Stimulated activated CD8-positive, alpha-beta memory T cell treated with anti-CD3 and anti-CD28 coated beads, Interleukin-7, amount 100 ng/mL, for 24 hours (primary cell): ENCODE data around the gene GRIK2.

ENCODE experiments used
- DNase-seq: peaks from one replicate; pipeline ENCODE4 v3.0.0-alpha.2; 2020; ENCODE audit warnings: low read depth

Gene GRIK2

GRCh38 chr6:101883505-101883904 is 490.0 kb downstream of the GRIK2 start:
- no peak for DNase-seq

DNA sequence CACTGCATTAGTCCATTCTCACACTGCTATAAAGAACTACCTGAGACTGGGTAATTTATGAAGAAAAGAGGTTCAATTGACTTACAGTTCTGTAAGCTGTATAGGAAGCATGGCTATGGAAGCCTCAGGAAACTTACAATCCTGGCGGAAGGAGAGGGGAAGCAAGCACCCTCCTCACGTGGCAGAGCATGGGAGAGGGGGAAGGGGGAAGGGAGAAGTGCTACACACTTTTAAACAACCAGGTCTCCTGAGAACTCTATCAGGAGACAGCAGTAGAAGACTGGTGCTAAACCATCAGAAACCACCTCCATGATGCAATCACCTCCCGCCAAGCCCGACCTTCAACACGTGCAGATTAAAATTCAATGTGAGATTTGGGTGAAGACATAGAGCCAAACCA is 494.0 kb downstream of the GRIK2 start:
- no peak for DNase-seq

DNA sequence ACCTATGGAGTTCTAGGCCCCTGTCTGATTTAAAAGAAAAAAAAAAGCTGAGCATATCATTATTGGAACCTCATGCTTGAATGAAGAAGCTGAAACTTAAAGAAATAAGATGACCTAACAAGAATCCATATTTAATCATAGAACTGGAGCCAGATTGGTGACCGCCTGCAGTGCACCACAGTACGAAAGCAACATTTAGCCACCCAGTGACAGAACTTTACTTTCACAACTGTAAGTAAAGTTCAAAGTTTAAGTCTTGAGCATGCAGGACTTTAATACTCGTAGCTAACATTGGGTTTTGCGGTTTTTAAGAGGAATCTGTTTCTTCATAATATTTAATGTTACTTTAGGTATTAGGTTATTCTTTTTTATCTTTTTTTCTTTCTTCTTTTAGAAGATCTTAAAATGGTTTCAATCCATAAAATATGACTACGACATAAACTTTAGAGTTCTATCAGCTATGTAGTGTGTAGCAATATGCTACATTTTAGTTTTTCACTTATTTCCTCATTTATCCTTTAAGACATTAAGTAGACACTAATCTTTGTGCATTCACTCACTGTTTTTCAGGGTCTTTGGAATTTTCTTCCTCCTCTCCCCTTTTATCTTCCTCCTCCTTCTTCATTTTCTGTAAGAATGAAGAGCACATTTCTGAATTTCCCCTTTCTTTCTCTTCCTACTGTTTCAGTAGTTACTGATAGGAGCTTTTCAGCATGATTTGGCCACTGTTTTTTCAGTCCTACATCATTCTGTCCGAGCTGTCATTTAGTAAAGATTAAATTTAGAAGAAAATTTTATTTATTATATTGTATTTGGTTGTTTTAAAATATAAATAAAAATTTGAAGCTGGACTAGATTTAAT is 514.1 kb downstream of the GRIK2 start:
- DNase-seq: no peak

DNA sequence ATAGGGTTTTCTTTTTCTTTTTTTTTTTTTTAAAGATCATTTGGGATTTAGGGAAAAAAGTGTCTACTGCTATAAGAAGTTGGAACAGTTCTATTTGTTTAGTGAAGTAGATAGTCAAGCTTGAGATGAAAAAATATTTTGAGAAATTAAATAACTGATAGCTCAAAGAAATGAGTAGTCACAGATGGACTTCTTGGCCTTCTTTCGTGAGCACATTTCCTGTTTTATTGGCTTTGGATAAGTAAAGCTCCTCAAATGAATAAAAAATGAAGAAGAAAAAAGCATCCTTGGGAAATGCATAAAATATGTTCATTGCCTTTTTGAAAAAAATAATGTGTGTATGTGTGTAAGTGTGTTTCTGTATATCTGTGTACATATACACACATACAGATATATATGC is 515.9 kb downstream of the GRIK2 start:
- no peak for DNase-seq

DNA sequence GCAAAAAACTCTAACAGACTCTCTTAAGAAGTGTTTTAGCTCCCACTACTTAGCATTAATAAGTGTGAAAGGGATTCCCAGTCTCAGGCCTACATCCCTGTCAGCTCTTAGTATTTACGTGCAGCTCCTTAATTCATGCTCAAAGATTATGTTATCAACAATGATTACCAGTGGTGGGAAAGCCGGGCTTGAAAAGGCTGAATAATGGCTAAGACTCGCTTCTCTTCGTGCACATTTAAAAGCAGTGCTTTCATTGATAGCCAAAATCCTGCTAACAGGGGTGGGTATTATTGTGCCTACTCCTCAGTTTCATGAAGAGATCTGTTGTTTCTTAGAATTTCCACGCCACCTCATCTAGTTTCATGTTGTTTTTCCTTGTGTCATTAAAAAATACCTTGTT is 518.8 kb downstream of the GRIK2 start:
- no peak for DNase-seq

DNA sequence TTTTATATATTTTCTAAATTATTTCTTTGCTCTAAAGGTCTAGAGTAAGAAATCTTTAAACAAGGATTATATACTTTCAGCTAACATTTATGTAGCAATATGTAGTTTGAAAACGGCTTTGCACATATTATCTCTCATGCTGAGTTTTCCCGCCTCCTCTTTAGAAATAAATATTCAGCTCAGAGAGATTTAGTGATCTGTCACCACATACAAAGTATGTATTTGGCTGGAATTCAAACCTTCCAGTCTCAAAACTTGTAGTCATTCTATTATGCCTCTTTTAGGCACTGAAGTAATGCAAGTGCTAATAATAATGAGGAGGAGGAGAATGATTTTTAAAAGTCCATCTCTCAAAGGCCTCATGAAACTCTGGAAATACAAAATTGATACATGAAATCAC is 525.0 kb downstream of the GRIK2 start:
- no peak for DNase-seq

GRCh38 chr6:101921829-101922450 is 528.4 kb downstream of the GRIK2 start:
- DNase-seq: no peak

GRCh38 chr6:101926149-101926925 is 532.8 kb downstream of the GRIK2 start:
- no peak for DNase-seq

DNA sequence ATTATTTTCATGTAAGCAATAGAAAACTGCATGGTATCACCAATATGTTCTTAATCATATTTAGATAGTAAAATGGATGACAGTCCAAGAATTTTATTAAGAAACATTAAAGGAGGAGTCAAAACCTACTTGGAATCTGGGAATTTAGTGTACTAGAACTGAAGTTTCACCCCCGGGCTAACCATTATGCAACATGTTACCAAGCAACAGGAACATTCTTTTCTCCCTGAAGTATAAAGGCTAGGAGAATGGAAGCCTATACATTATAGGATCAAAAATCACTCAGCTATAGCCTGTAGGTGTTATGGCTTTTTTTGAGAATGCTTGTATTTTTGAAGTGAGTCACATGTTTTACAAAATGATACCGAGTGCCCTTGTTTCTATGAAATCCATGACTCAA is 538.3 kb downstream of the GRIK2 start:
- no peak for DNase-seq

- no peak for DNase-seq
Measured at GRCh38 chr6:101932704-101933103, 539.2 kb downstream of the GRIK2 start.

DNA sequence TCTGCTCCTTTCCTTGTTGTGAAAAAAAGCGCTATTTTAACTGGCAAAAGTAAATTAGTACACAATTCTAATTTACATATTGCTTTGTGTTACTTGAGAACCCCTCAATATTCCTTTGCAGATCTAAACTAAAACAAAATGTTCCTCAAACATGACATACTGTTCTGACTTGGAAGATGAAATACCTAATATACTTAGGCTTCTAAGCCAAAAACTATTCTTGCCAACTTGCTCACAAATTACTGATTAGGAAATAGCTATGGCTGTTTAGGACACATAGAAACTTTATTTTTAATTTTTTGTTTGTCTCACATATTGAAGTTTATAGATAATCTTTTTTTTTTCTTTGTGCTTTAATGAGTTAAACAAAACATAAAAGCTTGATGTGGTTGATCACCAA is 542.2 kb downstream of the GRIK2 start:
- no peak for DNase-seq

DNA sequence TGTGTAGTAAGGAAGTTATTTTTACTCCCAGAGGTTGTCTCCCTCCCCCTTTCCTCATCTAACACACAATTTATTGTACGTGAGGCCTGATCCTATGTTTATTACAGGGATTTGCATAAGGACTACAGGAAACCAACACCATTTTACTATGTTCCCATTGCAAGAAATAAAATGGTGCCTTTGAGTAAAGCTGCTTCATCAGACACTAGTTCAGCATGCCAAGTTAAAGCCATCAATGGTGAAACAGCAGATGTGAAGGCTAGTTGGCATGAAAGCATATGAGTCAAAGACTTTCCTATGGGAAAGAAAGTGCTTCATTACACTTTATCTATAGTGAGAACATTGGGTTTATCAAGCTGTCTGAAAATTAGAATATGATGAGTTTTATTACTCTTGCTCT is 543.0 kb downstream of the GRIK2 start:
- DNase-seq: no peak

DNA sequence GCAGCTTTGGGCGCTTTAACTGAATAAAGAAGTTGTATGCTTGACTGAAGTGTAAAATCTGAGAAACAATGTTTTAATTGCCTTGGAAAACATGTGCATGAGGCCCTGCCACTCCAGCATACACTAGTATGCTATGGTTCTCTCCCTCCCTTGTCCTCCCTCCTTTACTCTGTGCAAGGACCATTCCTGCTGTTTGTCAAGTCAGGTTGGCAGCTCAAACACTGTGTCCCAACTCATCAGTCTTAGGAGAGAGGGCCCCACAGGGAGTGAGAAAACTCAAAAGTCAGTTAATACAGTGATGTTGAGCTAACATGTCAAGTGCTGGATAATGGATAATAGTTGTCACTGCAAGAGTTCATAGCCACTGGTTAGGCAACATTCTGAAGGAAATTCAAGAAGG is 543.6 kb downstream of the GRIK2 start:
- DNase-seq: no peak

DNA sequence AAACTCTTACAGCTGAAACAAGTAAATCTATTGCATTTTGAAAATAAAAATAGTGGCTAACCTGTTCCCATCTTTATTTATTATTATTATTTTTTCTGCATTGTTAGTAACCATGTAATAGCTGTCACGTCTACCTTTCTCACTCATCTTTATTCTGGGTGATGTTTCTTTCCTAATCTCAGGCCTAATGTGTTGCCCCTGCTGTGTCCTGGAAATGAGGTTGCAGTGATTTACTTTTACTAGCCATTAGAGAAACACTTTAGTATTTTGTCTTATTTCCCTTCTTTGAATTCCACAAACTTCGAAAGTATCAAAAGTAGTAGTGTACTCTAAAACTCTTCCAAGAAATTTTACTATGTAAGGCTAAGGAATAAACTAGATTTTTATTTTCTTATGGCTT is 546.9 kb downstream of the GRIK2 start:
- no peak for DNase-seq

- DNase-seq: no peak
Measured at GRCh38 chr6:101956961-101957360, 563.5 kb downstream of the GRIK2 start.

DNA sequence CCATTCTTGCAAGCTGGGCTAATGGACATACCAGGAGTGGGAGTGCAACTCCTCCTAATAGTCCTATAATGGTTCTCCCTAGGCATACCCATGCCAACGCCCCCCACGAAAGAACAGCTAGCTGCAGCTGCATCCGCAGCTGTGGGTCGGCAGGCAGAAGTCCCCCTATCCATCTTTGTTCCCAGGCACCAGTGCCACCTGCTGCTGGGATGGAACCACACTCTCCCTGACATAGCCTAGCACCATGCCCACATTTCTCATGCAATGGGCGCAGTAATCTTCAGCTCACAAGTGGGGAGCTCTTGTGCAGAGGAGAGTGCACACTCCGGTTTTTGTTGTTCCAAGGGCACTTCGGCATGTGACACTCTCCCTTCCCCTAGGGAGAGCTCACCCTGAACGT is 567.8 kb downstream of the GRIK2 start:
- no peak for DNase-seq

- DNase-seq: no peak
Measured at GRCh38 chr6:101980924-101981323, 587.4 kb downstream of the GRIK2 start.

DNA sequence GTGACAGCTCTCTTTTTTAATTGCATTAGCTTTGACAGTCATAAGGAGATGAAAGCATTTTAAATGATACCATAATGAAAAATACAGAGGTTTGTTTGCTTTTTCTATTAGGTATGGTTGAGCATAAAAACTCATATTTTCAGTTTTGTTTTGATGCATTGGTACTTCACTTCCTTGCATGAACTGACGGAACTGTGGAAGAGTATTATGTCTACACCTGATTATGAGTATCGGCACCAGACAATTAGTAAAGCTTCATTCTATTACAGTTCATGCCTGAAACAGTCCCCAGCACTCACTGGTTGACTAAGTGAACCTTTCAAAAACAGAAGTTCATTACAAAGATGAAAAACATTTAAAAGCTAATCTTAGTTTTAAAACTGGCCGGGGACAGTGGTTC is 593.0 kb downstream of the GRIK2 start:
- DNase-seq: no peak

- no peak for DNase-seq
Measured at GRCh38 chr6:101992286-101992685, 598.8 kb downstream of the GRIK2 start.

DNA sequence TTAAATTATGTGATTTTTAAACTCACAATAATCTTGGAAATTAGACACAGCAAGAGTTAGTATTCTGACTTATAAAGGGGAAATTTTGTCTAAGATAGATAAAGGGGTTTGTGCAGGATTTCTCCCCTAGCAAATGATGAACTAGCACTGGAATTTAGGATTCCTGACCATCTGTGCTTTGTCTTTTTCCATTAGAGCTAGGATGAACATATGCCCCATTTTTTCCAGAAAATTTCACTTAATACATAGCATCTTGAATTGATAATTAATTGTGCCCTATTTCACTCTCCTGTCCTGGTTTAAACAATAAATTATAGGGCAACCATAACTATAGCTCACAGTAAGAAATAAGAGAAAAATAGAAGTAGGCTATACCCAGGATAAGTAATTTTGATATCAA is 601.0 kb downstream of the GRIK2 start:
- DNase-seq: no peak

DNA sequence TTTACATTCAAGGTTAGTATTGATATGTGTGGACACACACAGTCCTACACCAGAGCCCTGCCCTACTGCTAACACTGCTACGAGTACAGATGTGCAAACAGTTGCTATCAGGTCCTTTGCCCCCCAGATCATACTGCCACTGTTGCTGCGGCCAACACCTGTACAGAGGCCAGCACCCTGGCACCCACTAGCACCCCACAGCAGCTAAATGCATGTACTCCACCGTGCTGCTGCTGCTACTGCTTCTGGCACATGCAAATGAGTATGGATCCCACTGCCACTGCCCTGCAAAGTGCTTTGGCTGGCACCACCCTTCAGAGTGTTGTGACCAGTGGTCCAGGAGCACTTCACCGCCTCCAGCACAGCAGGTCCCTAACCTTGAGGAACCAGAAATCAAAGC is 621.9 kb downstream of the GRIK2 start:
- DNase-seq: no peak

DNA sequence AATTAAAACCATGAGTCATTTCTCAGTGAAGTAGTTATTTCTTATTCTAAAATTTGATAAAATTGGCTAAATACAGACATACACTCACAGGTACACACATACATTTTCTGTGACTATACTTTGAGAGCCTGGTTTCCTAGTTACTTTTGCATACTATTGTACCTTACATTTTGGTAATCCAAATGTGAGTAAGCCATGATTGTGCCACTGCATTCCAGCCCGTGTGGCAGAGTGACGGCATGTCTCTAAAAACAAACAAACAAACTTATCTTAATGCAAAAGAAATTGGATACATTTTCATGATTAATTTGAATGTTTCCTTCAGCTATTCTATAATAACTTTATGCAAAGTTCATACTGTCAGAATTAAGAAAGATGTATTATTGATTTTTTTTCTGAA is 628.8 kb downstream of the GRIK2 start:
- no peak for DNase-seq

GRCh38 chr6:102022803-102023202 is 629.3 kb downstream of the GRIK2 start:
- DNase-seq: no peak
